D721Med (cell line): Measurements from ENCODE around the gene RPL26.

Experiments used
- DNase-seq: peaks from one replicate; pipeline ENCODE4 v3.0.0; 2011; ENCODE audit warnings: low spot score; ENCODE audit not compliant: insufficient read length
- FAIRE-seq: peaks from 2 replicates; lab custom pipeline; 2011; peaks lifted over from hg19 to GRCh38; lab: Jason Lieb, UNC
- CTCF ChIP-seq: IDR thresholded peaks from 2 replicates; pipeline ENCODE4 v1.5.1; 2012; ENCODE audit warnings: mild to moderate bottlenecking, control low read depth; ENCODE audit not compliant: insufficient read depth; ENCODE audit errors: missing control alignments

RPL26 gene

GRCh38 chr17:8419305-8419704, 36.3 kb upstream of the RPL26 start:
- FAIRE-seq (no peak), DNase-seq (no peak)
- no peak for TF ChIP-seq CTCF

DNA sequence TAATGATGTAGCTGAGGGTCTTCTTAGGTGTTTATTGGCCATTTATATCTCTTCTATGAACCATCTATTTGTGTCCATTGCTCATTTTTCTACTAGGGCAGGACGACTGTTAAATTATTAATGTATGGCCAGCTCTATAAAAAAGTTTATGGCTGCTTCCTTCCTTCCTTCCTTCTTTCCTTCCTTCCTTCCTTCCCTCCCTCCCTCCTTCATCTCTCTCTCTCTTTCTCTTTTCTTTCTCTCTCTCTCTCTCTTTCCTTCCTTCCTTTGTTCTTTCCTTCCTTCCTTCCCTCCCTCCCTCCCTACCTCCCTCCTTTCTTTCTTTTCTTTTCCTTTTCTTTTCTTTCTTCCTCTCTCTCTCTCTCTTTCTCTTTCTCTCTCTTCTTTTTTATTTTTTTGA, 35.5 kb upstream of the RPL26 start:
- FAIRE-seq (no peak), DNase-seq (no peak)
- no peak for TF ChIP-seq CTCF

- DNase-seq, result no peak
- no peak for FAIRE-seq
- no peak for TF ChIP-seq CTCF
Measured at GRCh38 chr17:8417806-8418205, 34.8 kb upstream of the RPL26 start.

GRCh38 chr17:8413938-8414337, 30.9 kb upstream of the RPL26 start:
- no peak for TF ChIP-seq CTCF
- DNase-seq, result no peak
- no peak for FAIRE-seq

GRCh38 chr17:8413328-8413727, 30.3 kb upstream of the RPL26 start:
- no peak for TF ChIP-seq CTCF
- DNase-seq, result no peak
- no peak for FAIRE-seq

DNA sequence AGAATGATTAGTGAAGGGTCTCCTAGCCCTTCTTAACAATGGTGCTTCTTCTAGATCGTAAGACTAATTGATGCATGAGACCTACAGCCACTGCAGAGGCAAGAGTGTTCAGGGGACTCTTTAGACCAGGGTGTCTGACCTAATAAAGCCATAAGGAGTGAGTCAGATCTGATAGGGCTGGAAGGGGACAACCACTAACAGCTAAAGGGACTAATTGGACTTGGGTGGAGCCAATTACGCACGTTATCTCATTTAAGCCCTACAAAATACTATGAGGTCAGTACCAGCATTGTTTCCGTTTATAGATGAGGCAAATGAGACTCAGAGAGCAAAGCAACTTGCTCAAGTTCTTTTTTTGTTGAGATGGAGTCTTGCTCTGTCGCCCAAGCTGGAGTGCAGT, 29.1 kb upstream of the RPL26 start:
- FAIRE-seq, result no peak
- DNase-seq, result no peak

GRCh38 chr17:8410883-8411238, 27.9 kb upstream of the RPL26 start:
- FAIRE-seq, result no peak
- no peak for DNase-seq
- TF ChIP-seq CTCF, result no peak

More for the DNA sequence above, 29.1 kb upstream of the RPL26 start:
- TF ChIP-seq CTCF, result no peak
